WTC11 (cell line): ENCODE measurements around the gene RAD51D.

Experiments used
- ATF1 ChIP-seq: sonication (generic); formaldehyde crosslinking; IDR thresholded peaks from 2 replicates; pipeline ENCODE4 v1.8.1; 2023; ENCODE audit warnings: mild to moderate bottlenecking, moderate library complexity, missing genetic modification reagents
- CTCF ChIP-seq: fragments of 200-600 bp; IDR thresholded peaks from 2 replicates; pipeline ENCODE4 v1.8.0; 2022; ENCODE audit warnings: antibody characterized with exemption
- ETV6 ChIP-seq: sonication (generic); formaldehyde crosslinking; IDR thresholded peaks from 2 replicates; pipeline ENCODE4 v1.8.1; 2022; ENCODE audit warnings: mild to moderate bottlenecking, missing genetic modification reagents
- IRF1 ChIP-seq: sonication (generic); formaldehyde crosslinking; IDR thresholded peaks from 2 replicates; pipeline ENCODE4 v1.8.0; 2023; ENCODE audit warnings: missing genetic modification reagents
- MAX ChIP-seq: sonication (generic); formaldehyde crosslinking; IDR thresholded peaks from 2 replicates; pipeline ENCODE4 v1.8.0; 2022; ENCODE audit warnings: mild to moderate bottlenecking, missing genetic modification reagents
- NFYB ChIP-seq: sonication (generic); formaldehyde crosslinking; conservative IDR thresholded peaks from 2 replicates; pipeline ENCODE4 v1.8.0; 2022; ENCODE audit warnings: low read depth, missing genetic modification reagents
- NR2C2 ChIP-seq: sonication (generic); formaldehyde crosslinking; IDR thresholded peaks from 2 replicates; pipeline ENCODE4 v1.8.0; 2022; ENCODE audit warnings: mild to moderate bottlenecking, missing genetic modification reagents
- SMAD3 ChIP-seq: sonication (generic); formaldehyde crosslinking; IDR thresholded peaks from 2 replicates; pipeline ENCODE4 v1.8.0; 2022; ENCODE audit warnings: missing genetic modification reagents, mild to moderate bottlenecking, borderline replicate concordance
- TEAD1 ChIP-seq: sonication (generic); formaldehyde crosslinking; IDR thresholded peaks from 2 replicates; pipeline ENCODE4 v1.8.0; 2022; ENCODE audit warnings: mild to moderate bottlenecking, missing genetic modification reagents

GRCh38 chr17:35087731-35088355, 31.8 kb downstream of the RAD51D start:
- no peak for TF ChIP-seq CTCF
- TF ChIP-seq SMAD3 (CRISPR knock-in tag), result no peak
- TF ChIP-seq IRF1, result no peak
- no peak for TF ChIP-seq TEAD1
- no peak for TF ChIP-seq NFYB (CRISPR knock-in tag)
- TF ChIP-seq ATF1 (CRISPR knock-in tag), result no peak
- TF ChIP-seq NR2C2 (CRISPR knock-in tag), result no peak
- TF ChIP-seq MAX (CRISPR knock-in tag), result no peak
- TF ChIP-seq ETV6 (CRISPR knock-in tag), result no peak
